ENCODE data around the gene HTR1A. TPM values are rescaled to one million over a fixed set of nuclear protein-coding genes. Genes with fewer than 3 reads are reported as not detected.

Gene HTR1A
- total RNA-seq, 1 donor from 2014 or later, result not detected

DNA sequence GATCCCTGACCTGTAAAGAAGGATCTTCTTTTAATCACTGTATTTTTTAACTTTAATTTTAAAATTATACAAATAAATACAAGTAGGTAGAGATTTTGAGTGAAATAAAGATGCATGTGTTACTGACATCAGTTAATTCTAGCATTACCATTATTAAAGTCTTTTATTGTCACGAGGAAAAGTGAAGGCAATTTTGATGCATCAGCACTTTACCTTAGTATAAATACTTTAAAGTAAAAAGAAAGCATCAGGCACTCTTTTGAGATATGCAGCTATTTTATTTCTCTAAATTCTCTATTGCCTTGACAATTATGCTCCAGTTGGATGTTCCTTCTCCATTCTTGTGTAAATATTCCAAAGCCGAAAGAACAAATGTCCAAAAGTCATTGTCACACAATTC lies 4.6 kb downstream of the HTR1A start:
- H3K79me2 ChIP-seq (ENCODE audit: low read depth), result no peaks in the 10 kb centered on the region
- no peak for DNase-seq (ENCODE audit: low spot score)
- no peaks in the 10 kb centered on the region for H3K9me3 ChIP-seq (ENCODE audit: low read depth)
- no peak overlapping the region for H3K9ac ChIP-seq
- no peak overlapping the region for H2AFZ ChIP-seq (replicated peaks)
- H3K27ac Mint-ChIP-seq, result no peak overlapping the region
- H3K4me3 ChIP-seq, result no peak overlapping the region
- H3F3A ChIP-seq (ENCODE audit: low read depth), result peaks cover 52% of the 10 kb centered on the region
- H3K36me3 Mint-ChIP-seq, result no peaks in the 10 kb centered on the region
- H3K9me3 Mint-ChIP-seq, result peaks cover 9% of the 10 kb centered on the region
- peaks cover 45% of the 10 kb centered on the region for H3K4me1 ChIP-seq
- H3K27me3 Mint-ChIP-seq (ENCODE audit: insufficient read depth, low read depth), result peaks cover 23% of the 10 kb centered on the region
- H4K20me1 ChIP-seq (ENCODE audit: low read depth), result peaks cover 5% of the 10 kb centered on the region
- no peak overlapping the region for H3K27ac ChIP-seq
- no peak overlapping the region for H3K4me3 Mint-ChIP-seq
- H3K27me3 ChIP-seq, result peaks cover 32% of the 10 kb centered on the region
- no peaks in the 10 kb centered on the region for H3K36me3 ChIP-seq
- H3K4me2 ChIP-seq, result peak overlapping the region; percentile 85
- TF ChIP-seq EZH2 (IDR thresholded peaks at IDR 0.05), result no peak
- peaks cover 17% of the 10 kb centered on the region for H3K4me1 Mint-ChIP-seq

DNA sequence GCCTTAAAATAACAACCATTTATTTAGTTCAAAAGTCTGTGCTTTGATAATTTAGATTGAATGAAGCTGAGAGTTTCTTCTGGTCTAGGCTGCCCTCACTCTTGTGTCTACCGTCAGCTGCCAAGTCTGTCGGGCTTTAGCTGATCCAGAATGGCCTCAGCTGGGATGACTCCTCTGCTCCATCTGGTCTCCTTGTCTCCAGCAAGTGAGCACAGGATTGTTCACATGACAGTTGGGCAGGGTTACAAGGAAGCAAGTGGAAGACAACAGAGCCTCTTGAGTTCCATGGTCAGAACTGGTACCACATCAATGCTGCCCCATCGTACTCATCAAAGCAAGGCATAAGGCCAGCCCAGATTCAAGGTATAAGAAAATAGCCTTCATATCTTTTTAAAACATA lies 9.0 kb downstream of the HTR1A start:
- TF ChIP-seq, protein P1, sequence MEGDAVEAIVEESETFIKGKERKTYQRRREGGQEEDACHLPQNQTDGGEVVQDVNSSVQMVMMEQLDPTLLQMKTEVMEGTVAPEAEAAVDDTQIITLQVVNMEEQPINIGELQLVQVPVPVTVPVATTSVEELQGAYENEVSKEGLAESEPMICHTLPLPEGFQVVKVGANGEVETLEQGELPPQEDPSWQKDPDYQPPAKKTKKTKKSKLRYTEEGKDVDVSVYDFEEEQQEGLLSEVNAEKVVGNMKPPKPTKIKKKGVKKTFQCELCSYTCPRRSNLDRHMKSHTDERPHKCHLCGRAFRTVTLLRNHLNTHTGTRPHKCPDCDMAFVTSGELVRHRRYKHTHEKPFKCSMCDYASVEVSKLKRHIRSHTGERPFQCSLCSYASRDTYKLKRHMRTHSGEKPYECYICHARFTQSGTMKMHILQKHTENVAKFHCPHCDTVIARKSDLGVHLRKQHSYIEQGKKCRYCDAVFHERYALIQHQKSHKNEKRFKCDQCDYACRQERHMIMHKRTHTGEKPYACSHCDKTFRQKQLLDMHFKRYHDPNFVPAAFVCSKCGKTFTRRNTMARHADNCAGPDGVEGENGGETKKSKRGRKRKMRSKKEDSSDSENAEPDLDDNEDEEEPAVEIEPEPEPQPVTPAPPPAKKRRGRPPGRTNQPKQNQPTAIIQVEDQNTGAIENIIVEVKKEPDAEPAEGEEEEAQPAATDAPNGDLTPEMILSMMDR (IDR thresholded peaks at IDR 0.05), result no peak
- no peak for TF ChIP-seq EZH2 (IDR thresholded peaks at IDR 0.05)
- no peak for TF ChIP-seq EZH2phosphoT487 (IDR thresholded peaks at IDR 0.05)
- H3K27ac Mint-ChIP-seq, result no peak overlapping the region
- Histone ChIP-seq H2AFZ (replicated peaks) (no peak overlapping the region), H4K20me1 (ENCODE audit: low read depth) (no peaks in the 10 kb centered on the region), H3K27me3 (no peaks in the 10 kb centered on the region), H3K4me3 (no peak overlapping the region), H3K79me2 (ENCODE audit: low read depth) (no peaks in the 10 kb centered on the region), H3K36me3 (no peaks in the 10 kb centered on the region), H3F3A (ENCODE audit: low read depth) (peaks cover 19% of the 10 kb centered on the region), H3K4me1 (peaks cover 32% of the 10 kb centered on the region), H3K27ac (no peak overlapping the region), H3K4me2 (no peak overlapping the region), H3K9ac (no peak overlapping the region), H3K9me3 (ENCODE audit: low read depth) (no peaks in the 10 kb centered on the region)
- DNase-seq (ENCODE audit: low spot score), result no peak
- no peaks in the 10 kb centered on the region for H3K36me3 Mint-ChIP-seq
- peaks cover 2% of the 10 kb centered on the region for H3K4me1 Mint-ChIP-seq
- no peaks in the 10 kb centered on the region for H3K27me3 Mint-ChIP-seq (ENCODE audit: insufficient read depth, low read depth)
- H3K4me3 Mint-ChIP-seq, result no peak overlapping the region
- H3K9me3 Mint-ChIP-seq, result no peaks in the 10 kb centered on the region

DNA sequence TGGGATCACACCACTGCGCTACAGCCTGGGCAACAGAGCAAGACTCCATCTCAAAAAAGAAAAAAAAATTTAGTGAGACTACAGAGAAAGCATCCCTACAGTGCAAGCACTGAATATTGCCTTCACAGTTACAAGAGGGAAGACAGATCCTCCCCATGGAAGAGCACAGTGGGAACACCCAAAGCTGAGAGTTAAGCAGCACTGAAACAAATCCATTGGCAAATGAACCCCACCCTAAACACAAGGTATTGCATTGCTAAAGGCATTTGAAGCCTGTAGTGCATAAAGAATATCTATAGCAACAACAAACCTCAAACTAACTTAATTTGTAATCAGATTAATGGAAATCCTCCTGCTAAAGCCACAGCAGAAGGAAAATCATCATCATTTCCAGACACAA lies 27.1 kb downstream of the HTR1A start:
- Histone ChIP-seq H3K27ac (no peak overlapping the region), H3F3A (ENCODE audit: low read depth) (no peaks in the 10 kb centered on the region), H3K4me1 (no peaks in the 10 kb centered on the region), H3K27me3 (no peaks in the 10 kb centered on the region), H3K9me3 (ENCODE audit: low read depth) (no peaks in the 10 kb centered on the region), H3K79me2 (ENCODE audit: low read depth) (no peaks in the 10 kb centered on the region), H3K9ac (no peak overlapping the region), H3K4me2 (no peak overlapping the region), H2AFZ (replicated peaks) (no peak overlapping the region), H3K4me3 (no peak overlapping the region), H3K36me3 (peaks cover 4% of the 10 kb centered on the region), H4K20me1 (ENCODE audit: low read depth) (no peaks in the 10 kb centered on the region)
- Mint-ChIP-seq H3K27ac (no peak overlapping the region), H3K4me1 (peaks cover 3% of the 10 kb centered on the region), H3K4me3 (no peak overlapping the region), H3K9me3 (no peaks in the 10 kb centered on the region), H3K36me3 (no peaks in the 10 kb centered on the region), H3K27me3 (ENCODE audit: insufficient read depth, low read depth) (peaks cover 2% of the 10 kb centered on the region)
- no peak for TF ChIP-seq EZH2phosphoT487 (IDR thresholded peaks at IDR 0.05)
- TF ChIP-seq, protein P1 (IDR thresholded peaks at IDR 0.05), result no peak
- TF ChIP-seq EZH2 (IDR thresholded peaks at IDR 0.05), result no peak
- no peak for DNase-seq (ENCODE audit: low spot score)

DNA sequence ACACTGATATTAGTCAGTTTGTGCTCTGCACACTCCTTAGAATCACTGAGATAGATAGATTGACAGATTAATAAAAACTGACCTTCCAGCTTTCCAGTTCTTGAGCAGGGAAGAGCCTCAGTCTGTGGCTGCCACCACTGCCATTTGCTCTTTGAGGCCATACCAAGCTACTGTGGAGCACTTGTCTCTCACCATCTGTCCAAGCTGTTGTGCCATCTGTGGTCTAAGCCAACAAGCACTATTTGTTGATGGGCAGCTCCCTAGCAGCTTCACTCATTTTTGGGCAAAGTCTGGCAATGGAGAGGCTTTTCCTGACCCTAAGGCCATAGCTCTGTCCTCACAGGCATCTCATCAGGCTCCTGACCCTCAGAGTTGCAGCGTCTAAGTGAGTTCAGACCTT lies 30.4 kb downstream of the HTR1A start:
- no peak overlapping the region for H3K4me3 ChIP-seq
- no peaks in the 10 kb centered on the region for H3K79me2 ChIP-seq (ENCODE audit: low read depth)
- H3F3A ChIP-seq (ENCODE audit: low read depth), result no peaks in the 10 kb centered on the region
- H3K27me3 ChIP-seq, result no peaks in the 10 kb centered on the region
- no peak overlapping the region for H3K4me2 ChIP-seq
- H4K20me1 ChIP-seq (ENCODE audit: low read depth), result no peaks in the 10 kb centered on the region
- H3K27ac Mint-ChIP-seq, result no peak overlapping the region
- no peaks in the 10 kb centered on the region for H3K4me1 ChIP-seq
- no peaks in the 10 kb centered on the region for H3K9me3 ChIP-seq (ENCODE audit: low read depth)
- TF ChIP-seq EZH2phosphoT487 (IDR thresholded peaks at IDR 0.05) (no peak), EZH2 (IDR thresholded peaks at IDR 0.05) (no peak)
- TF ChIP-seq, protein P1 (IDR thresholded peaks at IDR 0.05), result no peak
- no peak overlapping the region for H3K9ac ChIP-seq
- H3K27ac ChIP-seq, result no peak overlapping the region
- DNase-seq (ENCODE audit: low spot score), result no peak
- no peak overlapping the region for H2AFZ ChIP-seq (replicated peaks)
- H3K27me3 Mint-ChIP-seq (ENCODE audit: insufficient read depth, low read depth), result peaks cover 2% of the 10 kb centered on the region
- no peaks in the 10 kb centered on the region for H3K36me3 ChIP-seq
- no peak overlapping the region for H3K4me3 Mint-ChIP-seq
- H3K4me1 Mint-ChIP-seq, result peaks cover 7% of the 10 kb centered on the region
- H3K36me3 Mint-ChIP-seq, result no peaks in the 10 kb centered on the region
- H3K9me3 Mint-ChIP-seq, result no peaks in the 10 kb centered on the region
